Brain microvascular endothelial cell (primary cell): ENCODE results near the gene DGAT2.
A peak's percentile ranks its signal among the peaks of the same experiment; 100 is the strongest.

ENCODE experiments used
- DNase-seq: peaks from one replicate; pipeline ENCODE4 v3.0.0-alpha.2; 2020
- H3K27ac ChIP-seq: fragments of 250-450 bp; sonication (Bioruptor Pico); 2 replicates; pipeline ENCODE4 v1.5.1; 2020; ENCODE audit warnings: mild to moderate bottlenecking, moderate library complexity
- H3K27me3 ChIP-seq: fragments of 250-450 bp; sonication (Bioruptor Pico); replicated peaks from 2 replicates; pipeline ENCODE4 v1.5.1; 2020; ENCODE audit warnings: mild to moderate bottlenecking
- H3K36me3 ChIP-seq: fragments of 250-450 bp; sonication (Bioruptor Pico); replicated peaks from 2 replicates; pipeline ENCODE4 v1.5.1; 2020; ENCODE audit warnings: mild to moderate bottlenecking
- H3K4me3 ChIP-seq: 2 replicates; pipeline ENCODE4 v1.5.1; 2011; ENCODE audit warnings: low read depth, mild to moderate bottlenecking, control low read depth, low read length, moderate library complexity
- in situ Hi-C: cut with HindIII; loops from 2 replicates; pipeline ENCODE4 v1.10.0; 2017; ENCODE audit warnings: low sequenced_read_pairs, low pct_ligation_motif_present
- TF ChIP-seq, protein P1 (sequence below): IDR thresholded peaks from 2 replicates; pipeline ENCODE4 v1.5.1; 2011; ENCODE audit warnings: low read depth, mild to moderate bottlenecking, moderate library complexity, low read length, control low read depth, inconsistent platforms; ENCODE audit errors: missing control alignments

Gene DGAT2, protein sequence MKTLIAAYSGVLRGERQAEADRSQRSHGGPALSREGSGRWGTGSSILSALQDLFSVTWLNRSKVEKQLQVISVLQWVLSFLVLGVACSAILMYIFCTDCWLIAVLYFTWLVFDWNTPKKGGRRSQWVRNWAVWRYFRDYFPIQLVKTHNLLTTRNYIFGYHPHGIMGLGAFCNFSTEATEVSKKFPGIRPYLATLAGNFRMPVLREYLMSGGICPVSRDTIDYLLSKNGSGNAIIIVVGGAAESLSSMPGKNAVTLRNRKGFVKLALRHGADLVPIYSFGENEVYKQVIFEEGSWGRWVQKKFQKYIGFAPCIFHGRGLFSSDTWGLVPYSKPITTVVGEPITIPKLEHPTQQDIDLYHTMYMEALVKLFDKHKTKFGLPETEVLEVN

DNA sequence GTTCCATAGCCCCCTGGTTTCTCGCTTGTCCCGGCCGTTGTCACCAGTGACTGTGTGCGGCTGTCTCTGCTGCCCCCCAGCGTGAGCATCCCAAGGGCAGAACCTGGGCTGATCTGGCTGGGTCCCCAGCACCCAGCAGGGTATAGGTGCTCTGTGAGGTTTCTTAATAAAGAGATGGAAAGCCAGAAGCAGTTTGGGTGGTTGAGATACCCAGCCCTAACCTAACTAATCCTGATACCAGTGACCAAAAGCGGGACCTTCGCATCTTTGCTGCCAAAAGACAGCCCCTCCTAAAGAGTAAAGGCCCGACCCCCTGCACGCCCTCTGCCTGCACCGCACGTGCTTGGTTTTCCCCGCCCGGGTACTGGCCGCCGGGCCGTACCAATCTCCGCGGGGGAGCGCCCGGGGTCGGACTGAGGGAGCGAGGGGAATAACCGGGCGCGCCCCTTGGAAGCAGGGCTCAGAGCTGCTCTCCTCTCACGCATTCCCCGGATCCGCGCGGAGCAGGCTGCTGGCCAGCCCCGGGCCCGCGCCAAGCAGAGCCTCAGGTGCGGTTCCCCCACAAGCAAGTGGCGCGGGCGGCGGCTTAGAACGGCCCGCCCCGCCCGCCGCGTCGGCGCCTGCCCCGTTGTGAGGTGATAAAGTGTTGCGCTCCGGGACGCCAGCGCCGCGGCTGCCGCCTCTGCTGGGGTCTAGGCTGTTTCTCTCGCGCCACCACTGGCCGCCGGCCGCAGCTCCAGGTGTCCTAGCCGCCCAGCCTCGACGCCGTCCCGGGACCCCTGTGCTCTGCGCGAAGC is at the start of gene DGAT2:
DGAT2 (plus strand) TSS at position 667 of the 797 bp plus-strand sequence. CDS start 214 bp downstream, outside the sequence.
- TF ChIP-seq, protein P1, sequence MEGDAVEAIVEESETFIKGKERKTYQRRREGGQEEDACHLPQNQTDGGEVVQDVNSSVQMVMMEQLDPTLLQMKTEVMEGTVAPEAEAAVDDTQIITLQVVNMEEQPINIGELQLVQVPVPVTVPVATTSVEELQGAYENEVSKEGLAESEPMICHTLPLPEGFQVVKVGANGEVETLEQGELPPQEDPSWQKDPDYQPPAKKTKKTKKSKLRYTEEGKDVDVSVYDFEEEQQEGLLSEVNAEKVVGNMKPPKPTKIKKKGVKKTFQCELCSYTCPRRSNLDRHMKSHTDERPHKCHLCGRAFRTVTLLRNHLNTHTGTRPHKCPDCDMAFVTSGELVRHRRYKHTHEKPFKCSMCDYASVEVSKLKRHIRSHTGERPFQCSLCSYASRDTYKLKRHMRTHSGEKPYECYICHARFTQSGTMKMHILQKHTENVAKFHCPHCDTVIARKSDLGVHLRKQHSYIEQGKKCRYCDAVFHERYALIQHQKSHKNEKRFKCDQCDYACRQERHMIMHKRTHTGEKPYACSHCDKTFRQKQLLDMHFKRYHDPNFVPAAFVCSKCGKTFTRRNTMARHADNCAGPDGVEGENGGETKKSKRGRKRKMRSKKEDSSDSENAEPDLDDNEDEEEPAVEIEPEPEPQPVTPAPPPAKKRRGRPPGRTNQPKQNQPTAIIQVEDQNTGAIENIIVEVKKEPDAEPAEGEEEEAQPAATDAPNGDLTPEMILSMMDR: peak; percentile 24

DNA sequence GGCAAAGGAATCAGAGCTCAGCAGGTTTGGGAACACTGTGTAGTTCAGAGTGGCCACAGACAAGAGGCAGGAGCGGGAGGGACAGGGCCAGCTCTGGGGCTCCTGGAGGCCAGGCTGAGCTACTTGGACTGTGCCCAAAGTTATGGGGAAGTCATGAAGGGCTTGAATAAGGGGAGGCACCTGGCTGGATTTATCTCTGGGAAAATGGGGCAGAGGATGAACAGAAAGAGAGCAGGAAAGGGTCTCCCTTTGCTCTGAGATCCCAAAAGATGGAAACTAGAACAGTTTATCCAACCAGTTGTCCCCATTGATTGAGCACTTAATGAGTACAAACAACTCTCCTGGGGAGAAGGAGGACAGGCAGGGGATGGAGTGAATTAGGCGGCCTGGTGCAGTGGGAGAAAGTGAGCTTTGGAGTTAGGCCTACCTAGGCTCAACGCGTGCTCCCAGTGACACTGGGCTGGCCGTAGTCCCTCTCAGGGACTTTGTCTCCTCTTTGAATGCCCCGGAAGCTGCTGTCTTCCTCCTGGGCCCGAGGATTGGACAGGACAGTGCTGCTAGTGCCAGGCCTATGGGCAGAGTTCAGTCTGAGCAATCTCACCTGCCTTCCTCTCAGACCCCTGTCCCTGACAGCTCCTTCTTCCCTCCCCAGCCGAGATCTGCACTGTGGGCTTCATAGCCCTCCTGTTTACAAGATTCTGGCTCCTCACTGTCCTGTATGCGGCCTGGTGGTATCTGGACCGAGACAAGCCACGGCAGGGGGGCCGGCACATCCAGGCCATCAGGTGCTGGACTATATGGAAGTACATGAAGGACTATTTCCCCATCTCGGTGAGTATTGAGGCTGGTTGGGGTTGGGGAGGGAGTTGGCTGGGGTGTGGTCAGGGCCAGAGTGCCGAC is 49.0 kb upstream of the DGAT2 start:
- no peak for DNase-seq
- no peak overlapping the region for H3K27ac ChIP-seq
- no peaks in the 10 kb centered on the region for H3K27me3 ChIP-seq
- H3K36me3 ChIP-seq: no peaks in the 10 kb centered on the region
- no peak overlapping the region for H3K4me3 ChIP-seq
- TF ChIP-seq, protein P1: no peak
- in situ Hi-C loops: no loop called here

More for the DNA sequence above, at the start of gene DGAT2:
- H3K36me3 ChIP-seq: no peaks in the 10 kb centered on the region
- H3K27me3 ChIP-seq: peaks cover 19% of the 10 kb centered on the region
- in situ Hi-C loops: no loop called here
- H3K27ac ChIP-seq: peak within 1 kb of the TSS; percentile 35
- DNase-seq: peak; percentile 12
- peak within 1 kb of the TSS; percentile 47 for H3K4me3 ChIP-seq

DNA sequence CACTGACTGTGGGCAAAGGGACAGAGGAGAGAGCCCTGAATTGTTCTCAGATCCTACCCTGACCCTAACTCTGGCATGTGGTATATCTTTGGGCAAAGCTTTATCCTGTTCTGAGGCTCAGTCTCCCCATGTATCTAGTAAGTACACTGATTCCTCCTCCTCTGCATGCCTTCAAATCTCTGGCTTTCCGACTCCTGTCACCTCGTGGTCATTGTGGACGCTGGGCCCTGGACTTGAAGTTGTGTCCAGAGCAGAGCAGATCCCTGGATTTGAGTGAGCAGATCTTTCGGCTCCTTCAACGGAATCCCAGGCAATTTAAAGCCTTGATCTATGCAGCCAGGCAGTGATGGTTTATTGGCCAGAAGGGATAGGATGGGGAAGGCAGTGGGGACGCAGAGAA is 47.9 kb upstream of the DGAT2 start:
- no peak for DNase-seq
- no peak overlapping the region for H3K27ac ChIP-seq
- in situ Hi-C loops: no loop called here

DNA sequence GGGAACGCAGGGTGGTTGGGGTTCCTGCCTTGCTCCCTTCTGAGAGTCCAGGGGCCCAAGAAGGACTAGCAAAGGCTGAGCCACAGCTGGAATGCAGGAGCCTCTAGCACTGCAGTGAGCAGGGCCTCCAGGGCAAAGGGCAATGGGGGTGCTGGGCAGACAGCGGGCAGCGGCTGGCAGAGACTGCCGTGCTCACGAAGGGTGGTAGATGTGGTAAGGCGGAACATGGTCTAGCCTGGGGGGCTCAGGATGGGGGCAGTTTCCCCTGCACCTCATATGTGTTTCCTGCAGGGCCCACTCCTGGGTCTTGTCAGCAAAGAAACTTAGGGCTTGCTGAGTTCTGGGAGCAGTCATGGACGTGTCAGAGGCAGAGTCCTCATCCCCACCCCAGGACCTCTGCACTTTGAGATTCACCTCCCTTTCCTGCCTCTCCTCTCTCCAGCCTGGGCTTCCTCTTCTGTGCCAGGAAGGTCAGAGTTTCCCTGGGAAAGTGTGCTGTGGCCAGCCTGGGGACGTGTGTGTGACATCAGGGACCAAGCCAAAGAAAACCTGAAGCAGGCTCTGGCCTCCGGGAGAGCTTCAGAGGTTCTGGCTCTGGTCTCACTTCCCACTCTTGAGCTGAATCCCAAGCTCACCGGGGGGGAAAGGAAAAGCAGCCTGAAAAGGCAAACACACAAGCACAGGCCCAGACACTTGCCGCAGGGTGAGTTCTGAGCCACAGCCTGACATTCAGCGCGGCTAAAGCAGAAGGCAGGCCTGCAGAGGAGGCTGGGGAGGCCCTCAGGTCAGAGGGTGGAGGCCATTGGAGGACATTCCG is 46.5 kb upstream of the DGAT2 start:
- Histone ChIP-seq H3K4me3 (no peak overlapping the region), H3K27me3 (no peaks in the 10 kb centered on the region), H3K27ac (no peak overlapping the region), H3K36me3 (no peaks in the 10 kb centered on the region)
- in situ Hi-C loops: no loop called here
- DNase-seq: no peak
- TF ChIP-seq, protein P1: no peak

More for the DNA sequence above, 47.9 kb upstream of the DGAT2 start:
- TF ChIP-seq, protein P1: no peak
- H3K36me3 ChIP-seq: no peaks in the 10 kb centered on the region
- H3K27me3 ChIP-seq: no peaks in the 10 kb centered on the region
- no peak overlapping the region for H3K4me3 ChIP-seq

DNA sequence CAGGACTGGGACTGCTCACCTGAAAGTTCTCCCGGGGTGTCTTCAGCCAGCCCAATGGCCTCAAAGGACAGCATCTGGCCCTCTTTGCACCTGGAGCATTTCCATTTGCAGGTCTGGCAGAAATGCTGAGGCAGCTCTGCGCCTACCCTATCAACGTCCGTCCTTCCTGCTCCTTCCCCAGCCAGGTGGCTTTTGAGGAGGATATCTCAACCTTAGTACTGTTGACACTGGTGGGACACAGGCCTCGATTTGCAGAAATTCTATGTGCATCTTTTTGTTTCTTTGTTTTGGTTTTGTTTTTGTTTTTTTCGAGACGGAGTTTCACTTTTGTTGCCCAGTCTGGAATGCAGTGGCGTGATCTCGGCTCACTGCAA is 45.9 kb upstream of the DGAT2 start:
- TF ChIP-seq, protein P1: no peak
- H3K27ac ChIP-seq: no peak overlapping the region
- DNase-seq: no peak
- in situ Hi-C loops: no loop called here
- H3K4me3 ChIP-seq: no peak overlapping the region
- no peaks in the 10 kb centered on the region for H3K36me3 ChIP-seq
- no peaks in the 10 kb centered on the region for H3K27me3 ChIP-seq
